IMR-90 (cell line): ENCODE data around the gene RYR1.
A peak's percentile ranks its signal among the peaks of the same experiment; 100 is the strongest.

Experiments used
- BHLHE40 ChIP-seq: fragments of 150-350 bp; IDR thresholded peaks from 2 replicates; pipeline ENCODE4 v1.6.1; 2016; ENCODE audit warnings: mild to moderate bottlenecking, low read depth, low read length
- CEBPB ChIP-seq: IDR thresholded peaks from 2 replicates; pipeline ENCODE4 v1.6.1; 2012; ENCODE audit warnings: low read depth, low read length, improper control_type of control experiment
- MAFK ChIP-seq: IDR thresholded peaks from 2 replicates; pipeline ENCODE4 v1.6.1; 2012; ENCODE audit warnings: low read depth, low read length, improper control_type of control experiment
- MAZ ChIP-seq: IDR thresholded peaks from 2 replicates; pipeline ENCODE4 v1.6.1; 2012; ENCODE audit warnings: low read depth, mild to moderate bottlenecking, low read length, improper control_type of control experiment, moderate library complexity, borderline replicate concordance
- NFE2L2 ChIP-seq: fragments of 150-350 bp; IDR thresholded peaks from 2 replicates; pipeline ENCODE4 v1.6.1; 2016; ENCODE audit warnings: low read depth, mild to moderate bottlenecking, low read length
- POLR2A ChIP-seq: IDR thresholded peaks from 2 replicates; pipeline ENCODE4 v1.6.1; 2012; ENCODE audit warnings: mild to moderate bottlenecking, low read depth, low read length
- RAD21 ChIP-seq: IDR thresholded peaks from 2 replicates; pipeline ENCODE4 v1.6.1; 2012; ENCODE audit warnings: low read length, improper control_type of control experiment
- RCOR1 ChIP-seq: IDR thresholded peaks from 2 replicates; pipeline ENCODE4 v1.6.1; 2012; ENCODE audit warnings: mild to moderate bottlenecking, low read length, improper control_type of control experiment; ENCODE audit not compliant: insufficient replicate concordance
- RFX5 ChIP-seq: IDR thresholded peaks from 2 replicates; pipeline ENCODE4 v1.8.0; 2012; ENCODE audit warnings: low read depth, mild to moderate bottlenecking, low read length, moderate library complexity
- SMC3 ChIP-seq: fragments of 150-350 bp; IDR thresholded peaks from 2 replicates; pipeline ENCODE4 v1.6.1; 2016; ENCODE audit warnings: low read depth, mild to moderate bottlenecking, antibody characterized with exemption, low read length, moderate library complexity
- TF ChIP-seq, protein P1 (sequence below): conservative IDR thresholded peaks from 2 replicates; pipeline ENCODE4 v1.5.1; 2012; ENCODE audit warnings: mild to moderate bottlenecking, low read depth, low read length, improper control_type of control experiment
- TF ChIP-seq, protein P2 (sequence below): fragments of 150-350 bp; IDR thresholded peaks from 2 replicates; pipeline ENCODE4 v1.6.1; 2017; ENCODE audit warnings: mild to moderate bottlenecking, antibody characterized with exemption, low read length, low read depth
- TF ChIP-seq, protein P3 (sequence below): fragments of 150-350 bp; IDR thresholded peaks from 2 replicates; pipeline ENCODE4 v1.6.1; 2016; ENCODE audit warnings: low read depth, mild to moderate bottlenecking, low read length, moderate library complexity, borderline replicate concordance

DNA sequence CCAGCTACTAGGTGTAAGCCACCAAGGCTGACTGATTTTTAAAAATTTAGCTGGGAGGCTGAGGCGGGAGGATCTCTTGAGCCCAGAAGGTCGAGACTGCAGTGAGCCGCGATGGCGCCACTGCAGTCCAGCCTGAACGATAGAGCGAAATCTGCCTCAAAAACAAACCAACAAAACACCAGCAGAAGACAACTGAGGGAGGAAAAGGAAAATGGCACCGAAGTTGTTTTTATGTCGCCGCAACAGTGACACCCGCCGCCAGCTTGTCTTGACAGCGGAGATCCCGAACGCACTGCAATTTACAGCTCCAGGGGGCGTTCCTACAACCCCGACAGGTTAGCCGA lies 30.9 kb upstream of the RYR1 start:
- TF ChIP-seq, protein P1, sequence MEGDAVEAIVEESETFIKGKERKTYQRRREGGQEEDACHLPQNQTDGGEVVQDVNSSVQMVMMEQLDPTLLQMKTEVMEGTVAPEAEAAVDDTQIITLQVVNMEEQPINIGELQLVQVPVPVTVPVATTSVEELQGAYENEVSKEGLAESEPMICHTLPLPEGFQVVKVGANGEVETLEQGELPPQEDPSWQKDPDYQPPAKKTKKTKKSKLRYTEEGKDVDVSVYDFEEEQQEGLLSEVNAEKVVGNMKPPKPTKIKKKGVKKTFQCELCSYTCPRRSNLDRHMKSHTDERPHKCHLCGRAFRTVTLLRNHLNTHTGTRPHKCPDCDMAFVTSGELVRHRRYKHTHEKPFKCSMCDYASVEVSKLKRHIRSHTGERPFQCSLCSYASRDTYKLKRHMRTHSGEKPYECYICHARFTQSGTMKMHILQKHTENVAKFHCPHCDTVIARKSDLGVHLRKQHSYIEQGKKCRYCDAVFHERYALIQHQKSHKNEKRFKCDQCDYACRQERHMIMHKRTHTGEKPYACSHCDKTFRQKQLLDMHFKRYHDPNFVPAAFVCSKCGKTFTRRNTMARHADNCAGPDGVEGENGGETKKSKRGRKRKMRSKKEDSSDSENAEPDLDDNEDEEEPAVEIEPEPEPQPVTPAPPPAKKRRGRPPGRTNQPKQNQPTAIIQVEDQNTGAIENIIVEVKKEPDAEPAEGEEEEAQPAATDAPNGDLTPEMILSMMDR = no peak
- 0 out of 2 replicates have a peak, but pooled peaks have one; percentile 37 for TF ChIP-seq POLR2A
- TF ChIP-seq, protein P2, sequence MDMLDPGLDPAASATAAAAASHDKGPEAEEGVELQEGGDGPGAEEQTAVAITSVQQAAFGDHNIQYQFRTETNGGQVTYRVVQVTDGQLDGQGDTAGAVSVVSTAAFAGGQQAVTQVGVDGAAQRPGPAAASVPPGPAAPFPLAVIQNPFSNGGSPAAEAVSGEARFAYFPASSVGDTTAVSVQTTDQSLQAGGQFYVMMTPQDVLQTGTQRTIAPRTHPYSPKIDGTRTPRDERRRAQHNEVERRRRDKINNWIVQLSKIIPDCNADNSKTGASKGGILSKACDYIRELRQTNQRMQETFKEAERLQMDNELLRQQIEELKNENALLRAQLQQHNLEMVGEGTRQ = no peak
- TF ChIP-seq RFX5 = no peak
- no peak for TF ChIP-seq RAD21
- no peak for TF ChIP-seq NFE2L2
- no peak for TF ChIP-seq RCOR1
- no peak for TF ChIP-seq BHLHE40
- TF ChIP-seq MAZ = no peak
- TF ChIP-seq, protein P3, sequence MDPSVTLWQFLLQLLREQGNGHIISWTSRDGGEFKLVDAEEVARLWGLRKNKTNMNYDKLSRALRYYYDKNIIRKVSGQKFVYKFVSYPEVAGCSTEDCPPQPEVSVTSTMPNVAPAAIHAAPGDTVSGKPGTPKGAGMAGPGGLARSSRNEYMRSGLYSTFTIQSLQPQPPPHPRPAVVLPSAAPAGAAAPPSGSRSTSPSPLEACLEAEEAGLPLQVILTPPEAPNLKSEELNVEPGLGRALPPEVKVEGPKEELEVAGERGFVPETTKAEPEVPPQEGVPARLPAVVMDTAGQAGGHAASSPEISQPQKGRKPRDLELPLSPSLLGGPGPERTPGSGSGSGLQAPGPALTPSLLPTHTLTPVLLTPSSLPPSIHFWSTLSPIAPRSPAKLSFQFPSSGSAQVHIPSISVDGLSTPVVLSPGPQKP = no peak
- no peak for TF ChIP-seq CEBPB
- no peak for TF ChIP-seq MAFK
- no peak for TF ChIP-seq SMC3
